Measurements from ENCODE around the gene SUCLG2. TPM values are rescaled to one million over a fixed set of nuclear protein-coding genes. Genes with fewer than 3 reads are reported as not detected.

SUCLG2 gene
- total and polyA plus RNA-seq, 10 of the 15 experiments (the other 5 are each of a cell fraction or from before 2014, with no cell fraction given) = 17.8 to 50.9 (median 37.2) TPM

DNA sequence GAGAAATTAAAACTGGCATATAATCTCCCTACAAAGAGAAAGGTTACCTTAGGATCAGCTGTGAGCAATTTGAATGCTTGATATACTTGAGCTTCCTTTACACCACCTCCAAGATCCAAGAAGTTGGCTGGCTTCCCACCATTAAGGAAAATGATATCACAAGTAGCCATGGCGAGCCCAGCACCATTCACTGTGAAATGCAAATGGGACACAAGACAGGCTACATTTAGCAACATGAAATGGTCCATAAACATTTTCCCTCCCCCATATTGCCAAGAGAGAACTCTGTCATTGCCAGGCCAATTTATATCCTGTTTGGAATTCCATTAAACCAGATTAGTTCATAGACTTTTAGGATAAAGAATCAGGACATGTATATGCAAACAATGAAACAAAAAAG lies 158.7 kb downstream of the SUCLG2 start:
- intact Hi-C loops (cut with micrococcal nuclease; ENCODE audit: unreplicated experiment) (no loop called here), in situ Hi-C loops (cut with MboI) (no loop called here)
- CTCF ChIA-PET = no interaction called here
- H3K4me1 ChIP-seq (ENCODE audit: control insufficient read depth, insufficient read depth, low read length) = no peaks in the 10 kb centered on the region
- 93% methylated on average over 1 of the region's 1 CpG for WGBS (ENCODE audit: insufficient coverage, insufficient replicate concordance, low lambda C conversion rate, missing lambda C conversion rate)
- TF ChIP-seq HDAC2 (IDR thresholded peaks at IDR 0.05) (no peak), ZNF24 (IDR thresholded peaks at IDR 0.05) (no peak), STAT1 (conservative IDR thresholded peaks at IDR 0.05) (no peak), RCOR1 (conservative IDR thresholded peaks at IDR 0.05; ENCODE audit: low read depth, low read length) (no peak), RAD51 (IDR thresholded peaks at IDR 0.05) (no peak), WRNIP1 (IDR thresholded peaks at IDR 0.05; ENCODE audit: borderline replicate concordance, low read depth, low read length) (no peak), TCF7 (IDR thresholded peaks at IDR 0.05; ENCODE audit: borderline replicate concordance) (no peak)
- TF ChIP-seq, protein P1, sequence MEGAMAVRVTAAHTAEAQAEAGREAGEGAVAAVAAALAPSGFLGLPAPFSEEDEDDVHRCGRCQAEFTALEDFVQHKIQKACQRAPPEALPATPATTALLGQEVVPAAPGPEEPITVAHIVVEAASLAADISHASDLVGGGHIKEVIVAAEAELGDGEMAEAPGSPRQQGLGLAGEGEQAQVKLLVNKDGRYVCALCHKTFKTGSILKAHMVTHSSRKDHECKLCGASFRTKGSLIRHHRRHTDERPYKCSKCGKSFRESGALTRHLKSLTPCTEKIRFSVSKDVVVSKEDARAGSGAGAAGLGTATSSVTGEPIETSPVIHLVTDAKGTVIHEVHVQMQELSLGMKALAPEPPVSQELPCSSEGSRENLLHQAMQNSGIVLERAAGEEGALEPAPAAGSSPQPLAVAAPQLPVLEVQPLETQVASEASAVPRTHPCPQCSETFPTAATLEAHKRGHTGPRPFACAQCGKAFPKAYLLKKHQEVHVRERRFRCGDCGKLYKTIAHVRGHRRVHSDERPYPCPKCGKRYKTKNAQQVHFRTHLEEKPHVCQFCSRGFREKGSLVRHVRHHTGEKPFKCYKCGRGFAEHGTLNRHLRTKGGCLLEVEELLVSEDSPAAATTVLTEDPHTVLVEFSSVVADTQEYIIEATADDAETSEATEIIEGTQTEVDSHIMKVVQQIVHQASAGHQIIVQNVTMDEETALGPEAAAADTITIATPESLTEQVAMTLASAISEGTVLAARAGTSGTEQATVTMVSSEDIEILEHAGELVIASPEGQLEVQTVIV (IDR thresholded peaks at IDR 0.05; ENCODE audit: borderline replicate concordance, partially characterized antibody) = no peak
- RAD21 ChIA-PET (ENCODE audit: unreplicated experiment) = no interaction called here
- no peaks in the 10 kb centered on the region for H4K20me1 ChIP-seq (ENCODE audit: control insufficient read depth, insufficient read depth)
- no peak for ATAC-seq
- H3K4me3 ChIP-seq = no peak overlapping the region
- H3K27ac ChIP-seq (ENCODE audit: control insufficient read depth, insufficient read depth) = no peak overlapping the region
- H3K79me2 ChIP-seq (ENCODE audit: control insufficient read depth, insufficient read depth, low read length) = no peaks in the 10 kb centered on the region
- peaks cover 0 to 4% of the 10 kb centered on the region in 2 experiments; a peak in 2 of 4 replicates for H3K36me3 ChIP-seq (ENCODE audit: control insufficient read depth in 2 of 2, insufficient read depth in 2 of 2, low read length in 1 of 2)
- POLR2A ChIA-PET = no interaction called here
- no peak overlapping the region for H2AFZ ChIP-seq (ENCODE audit: control insufficient read depth, low read depth, low read length)
- FAIRE-seq = no peak
- H3K4me2 ChIP-seq (ENCODE audit: control insufficient read depth, insufficient read depth) = no peak overlapping the region
- no peak overlapping the region for H3K9ac ChIP-seq (ENCODE audit: control insufficient read depth, insufficient read depth, low read length)
- no peak for DNase-seq (ENCODE audit: low read depth, low spot score)
- BruUV-seq (replicated peaks) = no TSS peak
- SMC1A ChIA-PET (ENCODE audit: uncharacterized antibody, unreplicated experiment) = no interaction called here
- H3K27me3 ChIP-seq (replicated peaks in 1 of 2; ENCODE audit: control insufficient read depth in 2 of 2, insufficient read depth in 2 of 2, low read length in 1 of 2) = no peaks in the 10 kb centered on the region
- no peaks in the 10 kb centered on the region for H3K9me3 ChIP-seq (replicated peaks; ENCODE audit: control insufficient read depth, insufficient read depth, low read length)
